H1 (cell line): ENCODE measurements around the gene MSL1. TPM values are rescaled to one million over a fixed set of nuclear protein-coding genes. Genes with fewer than 3 reads are reported as not detected.
A peak's percentile ranks its signal among the peaks of the same experiment; 100 is the strongest.

ENCODE experiments used
- CTCF ChIA-PET: fragments of 300-600 bp; sonication (Branson Sonifier 250); formaldehyde crosslinking; loops from one replicate; lab custom pipeline; 2021; ENCODE audit not compliant: partially characterized antibody; lab: Charles Lee
- POLR2A ChIA-PET: fragments of 300-600 bp; sonication (Branson Sonifier 250); formaldehyde crosslinking; loops from one replicate; lab custom pipeline; 2021; ENCODE audit warnings: inconsistent platforms; ENCODE audit not compliant: partially characterized antibody; lab: Charles Lee
- DNase-seq, 2 experiments: peaks; one replicate each; pipeline versions ENCODE4 v3.0.0 to v3.0.0-alpha.2; 2010 to 2022; ENCODE audit warnings: low spot score in 2 of 2, low read depth in 1 of 2, mixed read lengths in 1 of 2
- FAIRE-seq: peaks from 2 replicates; lab custom pipeline; 2011; peaks lifted over from hg19 to GRCh38; lab: Jason Lieb, UNC
- H2AFZ ChIP-seq: 2 replicates; pipeline ENCODE4 v1.8.1; 2012; ENCODE audit warnings: low read length, inconsistent platforms
- H2AK5ac ChIP-seq: 2 replicates; pipeline ENCODE4 v1.6.1; 2013; ENCODE audit warnings: low read depth, low read length
- H2BK120ac ChIP-seq: replicated peaks from 2 replicates; pipeline ENCODE3; 2013; ENCODE audit warnings: low read depth, low read length, inconsistent platforms
- H2BK12ac ChIP-seq: 2 replicates; pipeline ENCODE4 v1.6.1; 2013; ENCODE audit warnings: low read depth, low read length
- H2BK15ac ChIP-seq: 2 replicates; pipeline ENCODE4 v1.6.1; 2013; ENCODE audit warnings: low read length
- H2BK20ac ChIP-seq: 2 replicates; pipeline ENCODE4 v1.6.1; 2013; ENCODE audit warnings: low read length
- H2BK5ac ChIP-seq: 2 replicates; pipeline ENCODE4 v1.6.1; 2013; ENCODE audit warnings: low read depth, low read length
- H3K14ac ChIP-seq: 2 replicates; pipeline ENCODE4 v1.6.1; 2013; ENCODE audit warnings: inconsistent platforms; ENCODE audit not compliant: insufficient read length
- H3K18ac ChIP-seq: 2 replicates; pipeline ENCODE4 v1.6.1; 2013; ENCODE audit warnings: low read length; ENCODE audit errors: extremely low read depth
- H3K23ac ChIP-seq: 2 replicates; pipeline ENCODE4 v1.6.1; 2013; ENCODE audit warnings: inconsistent platforms; ENCODE audit not compliant: insufficient read length
- H3K23me2 ChIP-seq: 2 replicates; pipeline ENCODE4 v1.6.1; 2013; ENCODE audit warnings: low read depth, low read length
- H3K27ac ChIP-seq: 2 replicates; pipeline ENCODE4 v1.6.1; 2011; ENCODE audit warnings: low read depth, low read length, inconsistent platforms
- H3K27me3 ChIP-seq, 4 experiments: replicated peaks in 1 of 4; 1 replicate in 1 of 4; 2 replicates in 3 of 4; pipeline versions ENCODE4 v1.6.1 to v1.8.1; 2011 to 2013; ENCODE audit warnings: low read length in 3 of 4, mild to moderate bottlenecking in 3 of 4, inconsistent platforms in 2 of 4, mixed read lengths in 2 of 4, moderate library complexity in 1 of 4; ENCODE audit not compliant: control insufficient read depth in 3 of 4, insufficient read depth in 3 of 4; ENCODE audit errors: extremely low read depth in 1 of 4
- H3K36me3 ChIP-seq, 4 experiments: 2 replicates each; pipeline versions ENCODE4 v1.6.1 to v1.8.1; 2011 to 2013; ENCODE audit warnings: mild to moderate bottlenecking in 4 of 4, low read length in 3 of 4, moderate library complexity in 2 of 4, control low read depth in 1 of 4, inconsistent platforms in 1 of 4; ENCODE audit not compliant: insufficient read depth in 4 of 4, control insufficient read depth in 2 of 4
- H3K4ac ChIP-seq: replicated peaks from 2 replicates; pipeline ENCODE3; 2013; ENCODE audit warnings: low read length, low read depth, mixed read lengths, inconsistent platforms; ENCODE audit not compliant: insufficient read length
- H3K4me1 ChIP-seq, 4 experiments: replicated peaks in 1 of 4; 1 replicate in 1 of 4; 2 replicates in 3 of 4; pipeline versions ENCODE4 v1.6.1 to v1.8.1; 2011 to 2013; ENCODE audit warnings: low read length in 3 of 4, inconsistent platforms in 2 of 4, mixed read lengths in 1 of 4; ENCODE audit not compliant: insufficient read depth in 4 of 4, control insufficient read depth in 3 of 4
- H3K4me2 ChIP-seq, 2 experiments: 2 replicates each; pipeline versions ENCODE4 v1.6.1 to v1.8.1; 2011 to 2013; ENCODE audit warnings: low read depth in 2 of 2, low read length in 2 of 2, control low read depth in 1 of 2, inconsistent platforms in 1 of 2, mild to moderate bottlenecking in 1 of 2; ENCODE audit not compliant: insufficient read depth in 1 of 2
- H3K4me3 ChIP-seq, 4 experiments: fragments of 200-600, 300-600 bp in 1 of 4; sonication (generic), shearing (Covaris generic), sonication (Bioruptor Twin) in 1 of 4; 2 replicates each; pipeline versions ENCODE4 v1.5.1 to v1.8.1; 2011 to 2016; ENCODE audit warnings: low read length in 4 of 4, low read depth in 3 of 4, control low read depth in 2 of 4, inconsistent platforms in 2 of 4, mild to moderate bottlenecking in 2 of 4, mixed read lengths in 1 of 4, moderate library complexity in 1 of 4; ENCODE audit not compliant: insufficient read depth in 2 of 4; ENCODE audit errors: extremely low read depth in 1 of 4
- H3K56ac ChIP-seq: replicated peaks from 2 replicates; pipeline ENCODE3; 2013; ENCODE audit warnings: low read depth, mild to moderate bottlenecking, mixed read lengths, low read length, inconsistent platforms; ENCODE audit not compliant: insufficient read length
- H3K79me1 ChIP-seq: 2 replicates; pipeline ENCODE4 v1.6.1; 2013; ENCODE audit warnings: low read depth, low read length, control low read depth
- H3K79me2 ChIP-seq, 2 experiments: 2 replicates each; pipeline versions ENCODE4 v1.6.1 to v1.8.1; 2012 to 2013; ENCODE audit warnings: low read length in 2 of 2, mild to moderate bottlenecking in 2 of 2, inconsistent platforms in 1 of 2; ENCODE audit not compliant: insufficient read depth in 2 of 2, control insufficient read depth in 1 of 2
- H3K9ac ChIP-seq, 4 experiments: replicated peaks in 1 of 4; 1 replicate in 1 of 4; 2 replicates in 3 of 4; pipeline versions ENCODE4 v1.6.1 to v1.8.1; 2011 to 2013; ENCODE audit warnings: low read depth in 3 of 4, low read length in 3 of 4, control low read depth in 2 of 4, mild to moderate bottlenecking in 2 of 4, moderate library complexity in 2 of 4, inconsistent platforms in 1 of 4; ENCODE audit errors: extremely low read depth in 1 of 4
- H3K9me3 ChIP-seq, 2 experiments: 2 replicates each; pipeline versions ENCODE4 v1.6.1 to v1.8.1; 2012 to 2013; ENCODE audit warnings: mild to moderate bottlenecking in 2 of 2, moderate library complexity in 2 of 2, control low read depth in 1 of 2, inconsistent platforms in 1 of 2, low read depth in 1 of 2, low read length in 1 of 2, mixed read lengths in 1 of 2; ENCODE audit not compliant: insufficient read depth in 2 of 2
- H4K20me1 ChIP-seq, 2 experiments: replicated peaks in 1 of 2; 2 replicates each; pipeline versions ENCODE3 to v1.8.1; 2011 to 2013; ENCODE audit warnings: inconsistent platforms in 2 of 2, low read length in 2 of 2, mild to moderate bottlenecking in 1 of 2; ENCODE audit not compliant: insufficient read depth in 2 of 2, control insufficient read depth in 1 of 2
- H4K5ac ChIP-seq: 2 replicates; pipeline ENCODE4 v1.6.1; 2013; ENCODE audit warnings: low read length, low read depth, mixed read lengths, inconsistent platforms; ENCODE audit not compliant: insufficient read length
- H4K8ac ChIP-seq: 2 replicates; pipeline ENCODE4 v1.8.0; 2013; ENCODE audit warnings: mild to moderate bottlenecking, moderate library complexity, low read length, inconsistent platforms; ENCODE audit not compliant: insufficient read depth; ENCODE audit errors: extremely low read depth
- H4K91ac ChIP-seq: replicated peaks from 2 replicates; pipeline ENCODE3; 2013; ENCODE audit warnings: low read length, mixed read lengths, inconsistent platforms; ENCODE audit not compliant: insufficient read length
- BACH1 ChIP-seq: IDR thresholded peaks from 2 replicates; pipeline ENCODE4 v1.6.1; 2012; ENCODE audit warnings: low read length, improper control_type of control experiment
- CTBP2 ChIP-seq: IDR thresholded peaks from 2 replicates; pipeline ENCODE4 v1.7.0; 2011; ENCODE audit warnings: borderline replicate concordance, mild to moderate bottlenecking, moderate library complexity, mixed read lengths, low read length; ENCODE audit not compliant: insufficient read depth, insufficient read length
- EP300 ChIP-seq, 2 experiments: IDR thresholded peaks; 1 replicate in 1 of 2; 2 replicates in 1 of 2; pipeline ENCODE4 v1.6.1; 2011 to 2012; ENCODE audit warnings: low read depth in 2 of 2, low read length in 2 of 2, mild to moderate bottlenecking in 2 of 2, borderline replicate concordance in 1 of 2, inconsistent platforms in 1 of 2, moderate library complexity in 1 of 2
- JUND ChIP-seq: IDR thresholded peaks from 2 replicates; pipeline ENCODE4 v1.6.1; 2011; ENCODE audit warnings: mild to moderate bottlenecking, improper control_type of control experiment, low read length
- KDM1A ChIP-seq: fragments of 200-600, 300-600 bp; sonication (generic); IDR thresholded peaks from 2 replicates; pipeline ENCODE4 v1.7.1; 2016; ENCODE audit warnings: mild to moderate bottlenecking, low read length, borderline replicate concordance
- MAFK ChIP-seq: IDR thresholded peaks from 2 replicates; pipeline ENCODE4 v1.6.1; 2012; ENCODE audit warnings: low read depth, mild to moderate bottlenecking, improper control_type of control experiment, low read length
- POLR2A ChIP-seq, 2 experiments: IDR thresholded peaks; 1 replicate in 1 of 2; 2 replicates in 1 of 2; pipeline ENCODE4 v1.6.1; 2011; ENCODE audit warnings: low read depth in 2 of 2, low read length in 2 of 2, mild to moderate bottlenecking in 2 of 2; ENCODE audit errors: control extremely low read depth in 1 of 2
- RFX5 ChIP-seq: IDR thresholded peaks from 2 replicates; pipeline ENCODE4 v1.6.1; 2011; ENCODE audit warnings: low read depth, low read length, improper control_type of control experiment, borderline replicate concordance
- RNF2 ChIP-seq: fragments of 200-900, 300-1000 bp; sonication (generic); IDR thresholded peaks from 2 replicates; pipeline ENCODE4 v1.7.1; 2016; ENCODE audit warnings: borderline replicate concordance, low read depth, mild to moderate bottlenecking, antibody characterized with exemption, low read length; ENCODE audit not compliant: poor library complexity, severe bottlenecking; ENCODE audit errors: missing control alignments
- TCF12 ChIP-seq: IDR thresholded peaks from 2 replicates; pipeline ENCODE4 v1.6.1; 2011; ENCODE audit warnings: low read depth, mild to moderate bottlenecking, low read length
- ZNF274 ChIP-seq: IDR thresholded peaks from 2 replicates; pipeline ENCODE4 v1.7.0; 2012; ENCODE audit warnings: low read length, borderline replicate concordance; ENCODE audit errors: extremely low read depth
- WGBS, 2 experiments: shearing (Covaris generic) in 1 of 2; methylation state at CpG; one replicate each; pipeline versions ENCODE4 v1.1.6 to v1.1.7; 2013 to 2015; ENCODE audit warnings: low lambda C conversion rate in 2 of 2, mixed read lengths in 2 of 2, inconsistent platforms in 1 of 2, low coverage in 1 of 2, missing lambda C conversion rate in 1 of 2; ENCODE audit not compliant: insufficient replicate concordance in 2 of 2, insufficient coverage in 1 of 2, insufficient read length in 1 of 2; ENCODE audit errors: extremely low coverage in 1 of 2, missing lambda C conversion rate in 1 of 2; 5-methylcytosine and 5-hydroxymethylcytosine counted together
- polyA plus RNA-seq, 7 experiments: library from polyadenylated mRNA; depleted of rRNA in 3 of 7; stranded (reverse) in 5 of 7; unstranded in 2 of 7; fragments of >200 nt in 5 of 7; fragments of 200-250 nt in 2 of 7; gene quantifications; 1 replicate in 5 of 7; 2 replicates in 1 of 7; 4 replicates in 1 of 7; pipeline versions ENCODE4 v1.2.1 to v1.2.3, GENCODE V29; 2011 to 2013; ENCODE audit warnings: missing spikeins in 2 of 7, mixed read lengths in 2 of 7
- total RNA-seq: library from RNA; stranded (reverse); fragmentation: NEBNext Ultra II Directional; extraction: Animal tissue kit (Norgen Biotek cat#: 25700); gene quantifications from 2 replicates; pipeline ENCODE4 v1.2.1, GENCODE V29; 2021

The MSL1 gene
- total and polyA plus RNA-seq, 2 of the 8 experiments (the other 6 are each of a cell fraction or from before 2014, with no cell fraction given): 24.1 to 66.5 TPM

DNA sequence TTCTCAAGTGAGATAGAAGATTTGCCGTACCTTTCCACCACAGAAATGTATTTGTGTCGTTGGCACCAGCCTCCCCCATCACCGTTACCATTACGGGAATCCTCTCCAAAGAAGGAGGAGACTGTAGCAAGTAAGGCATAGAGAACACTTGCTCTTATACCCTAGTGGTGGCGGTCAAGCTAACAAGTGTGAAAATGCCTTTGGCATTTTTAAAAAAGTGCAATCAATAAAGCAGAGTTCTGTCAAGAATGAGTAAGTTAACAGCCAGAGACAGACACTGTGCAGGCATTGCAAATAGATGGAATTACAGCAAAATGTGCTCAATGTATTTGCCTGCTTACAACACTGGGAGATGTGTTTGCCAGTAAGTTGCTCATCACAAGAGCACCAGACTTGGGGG, 7.7 kb downstream of the MSL1 start:
- Histone ChIP-seq H3K18ac (no peak overlapping the region), H4K91ac (no peak overlapping the region), H3K23ac (no peak overlapping the region), H2BK15ac (no peak overlapping the region), H3K9me3 (no peaks in the 10 kb centered on the region), H3K14ac (no peak overlapping the region), H2AFZ (no peak overlapping the region), H3K56ac (no peak overlapping the region), H2AK5ac (no peak overlapping the region), H3K79me2 (peaks cover 12 to 35% of the 10 kb centered on the region in 2 experiments), H3K4me2 (no peak overlapping the region), H3K27ac (no peak overlapping the region), H3K36me3 (peaks cover 43 to 84% (median 67%) of the 10 kb centered on the region in 4 experiments), H2BK5ac (no peak overlapping the region), H3K79me1 (0 out of 2 replicates have a peak, but pooled peaks cover 5% of the 10 kb centered on the region), H3K4me3 (no peak overlapping the region), H3K23me2 (peaks cover under 1% of the 10 kb centered on the region; the same call in 1 of the 2 replicates), H2BK120ac (no peak overlapping the region), H3K4ac (no peak overlapping the region), H3K27me3 (no peaks in the 10 kb centered on the region), H3K4me1 (no peaks in the 10 kb centered on the region; a peak in 1 of 7 replicates), H4K8ac (peak overlapping the region; percentile 36; the same call in 1 of the 2 replicates), H2BK12ac (no peak overlapping the region), H4K20me1 (peaks cover 0 to 10% of the 10 kb centered on the region in 2 experiments), H4K5ac (no peak overlapping the region), H2BK20ac (no peak overlapping the region), H3K9ac (no peak overlapping the region; a peak in 1 of 7 replicates)
- 94% methylated on average over 5 of the region's 5 CpGs; no CpG with 5 or more reads in 1 of the 2 experiments for WGBS, 2 experiments
- ChIA-PET POLR2A (interaction anchor here (1.6 to 3.8 kb wide), 4 partner anchors 9 to 15 kb away, joined by 6 to 29 read pairs (median 8); partner anchors contain the start of gene CASC3), CTCF (interaction anchor here (1.0 to 14.0 kb wide), 7 partner anchors 16 to 155 kb away, joined by 3 to 135 read pairs (median 4); partner anchors contain the start of gene PSMD3)
- no peak for FAIRE-seq
- no peak for DNase-seq
- TF ChIP-seq EP300 (IDR thresholded peaks at IDR 0.05; ENCODE audit: borderline replicate concordance in 1 of 2, low read depth in 2 of 2, low read length in 2 of 2) (no peak), KDM1A (no peak), TCF12 (no peak), MAFK (no peak), CTBP2 (no peak), RFX5 (no peak), ZNF274 (no peak), BACH1 (no peak), JUND (no peak), POLR2A (IDR thresholded peaks at IDR 0.05; ENCODE audit: control extremely low read depth in 1 of 2, low read depth in 2 of 2, low read length in 2 of 2) (no peak), RNF2 (no peak)
